Measurements from ENCODE around the gene TREM1.

The TREM1 gene

DNA sequence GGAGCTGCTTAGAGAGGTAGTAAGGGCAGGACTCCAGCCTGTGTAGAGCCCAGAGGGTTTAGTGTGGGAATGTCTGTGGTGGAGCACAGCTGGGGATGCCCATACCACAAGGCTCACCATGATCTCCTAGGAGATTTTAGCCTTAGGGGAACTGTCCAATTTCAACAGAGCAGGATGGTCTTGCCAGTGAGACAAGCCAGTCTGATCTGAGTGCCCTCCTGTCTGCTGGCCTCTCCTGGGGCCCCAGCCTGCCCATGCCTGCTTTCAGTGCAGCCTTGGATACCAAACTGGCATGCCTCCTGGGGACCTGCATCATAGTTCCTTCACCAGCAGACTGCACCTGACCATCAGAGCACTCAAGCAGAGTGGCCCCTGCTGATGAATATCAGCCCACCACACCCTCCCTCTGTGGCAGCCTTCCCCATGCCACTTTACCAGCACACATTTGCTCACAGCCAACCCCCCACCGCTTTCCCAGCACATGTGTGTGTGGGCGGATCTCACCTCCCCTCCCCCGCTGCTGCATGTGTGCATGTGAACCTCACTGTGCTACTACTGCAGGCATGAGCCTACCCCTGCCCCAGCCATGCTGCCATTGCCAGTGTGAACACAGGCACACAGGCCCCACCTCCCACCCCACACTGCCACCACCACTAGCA, 7.9 kb upstream of the TREM1 start:
- no peak for DNase-seq

GRCh38 chr6:41291717-41292116, 5.2 kb upstream of the TREM1 start:
- no peak for DNase-seq

- no peak for DNase-seq
Measured at GRCh38 chr6:41289815-41290214, 3.3 kb upstream of the TREM1 start.

DNA sequence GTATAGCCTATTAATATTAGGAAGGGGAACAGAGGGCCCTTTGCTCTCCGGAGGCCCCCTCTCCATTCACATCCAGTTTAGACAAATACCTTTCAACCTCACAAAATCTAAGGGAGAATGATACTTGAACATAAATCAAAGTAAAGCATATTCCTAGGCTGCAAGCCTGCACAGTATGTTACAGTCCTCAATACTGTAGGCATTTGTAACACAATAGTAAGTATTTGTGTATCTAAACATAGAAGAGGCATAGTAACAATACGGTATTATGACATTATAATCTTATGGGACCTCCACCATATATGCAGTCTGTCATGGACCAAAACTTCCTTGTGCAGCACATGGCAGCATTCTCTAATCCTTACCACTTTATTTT, 2.3 kb upstream of the TREM1 start:
- no peak for DNase-seq

- peak in 1 of 2 experiments; percentile 2 for DNase-seq
Measured at GRCh38 chr6:41288030-41288753, 1.7 kb upstream of the TREM1 start.

DNA sequence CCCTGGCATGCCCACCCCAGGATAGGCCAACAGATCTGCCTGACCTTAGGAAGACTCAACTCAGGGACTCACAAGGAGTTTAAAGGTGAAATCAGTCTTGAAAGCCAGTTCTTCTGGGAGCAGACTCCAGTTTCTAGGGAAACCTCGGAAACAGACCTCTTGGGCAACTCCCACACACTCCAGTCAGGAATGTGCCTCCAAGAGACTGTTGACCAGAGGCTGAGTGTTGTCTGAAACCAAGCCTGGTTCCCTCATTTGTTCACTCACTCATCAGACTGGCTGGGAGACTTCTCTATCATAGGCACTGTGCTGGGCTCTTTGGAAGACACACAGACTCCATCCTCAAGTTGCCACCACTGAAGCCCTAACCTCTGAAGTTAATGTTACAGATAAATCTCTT, 1.8 kb downstream of the TREM1 start:
- no peak for DNase-seq

DNA sequence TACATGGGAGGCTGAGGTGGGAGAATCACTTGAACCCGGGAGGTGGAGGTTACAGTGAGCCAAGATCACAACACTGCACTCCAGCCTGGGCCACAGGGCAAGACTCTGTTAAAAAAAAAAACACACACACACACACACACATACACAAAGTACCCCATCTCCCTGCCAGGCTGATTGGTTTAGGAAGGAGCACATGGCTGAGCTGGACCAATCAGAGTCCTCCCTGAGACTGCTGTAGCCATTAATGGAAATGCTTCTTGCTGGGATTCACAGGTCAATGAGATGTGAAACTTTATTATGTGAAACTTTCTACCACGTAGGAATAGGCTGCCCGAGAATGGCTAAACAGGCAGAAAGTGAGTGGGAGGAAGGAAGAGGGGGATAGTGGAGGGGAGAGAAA, 2.9 kb downstream of the TREM1 start:
- DNase-seq: no peak

DNA sequence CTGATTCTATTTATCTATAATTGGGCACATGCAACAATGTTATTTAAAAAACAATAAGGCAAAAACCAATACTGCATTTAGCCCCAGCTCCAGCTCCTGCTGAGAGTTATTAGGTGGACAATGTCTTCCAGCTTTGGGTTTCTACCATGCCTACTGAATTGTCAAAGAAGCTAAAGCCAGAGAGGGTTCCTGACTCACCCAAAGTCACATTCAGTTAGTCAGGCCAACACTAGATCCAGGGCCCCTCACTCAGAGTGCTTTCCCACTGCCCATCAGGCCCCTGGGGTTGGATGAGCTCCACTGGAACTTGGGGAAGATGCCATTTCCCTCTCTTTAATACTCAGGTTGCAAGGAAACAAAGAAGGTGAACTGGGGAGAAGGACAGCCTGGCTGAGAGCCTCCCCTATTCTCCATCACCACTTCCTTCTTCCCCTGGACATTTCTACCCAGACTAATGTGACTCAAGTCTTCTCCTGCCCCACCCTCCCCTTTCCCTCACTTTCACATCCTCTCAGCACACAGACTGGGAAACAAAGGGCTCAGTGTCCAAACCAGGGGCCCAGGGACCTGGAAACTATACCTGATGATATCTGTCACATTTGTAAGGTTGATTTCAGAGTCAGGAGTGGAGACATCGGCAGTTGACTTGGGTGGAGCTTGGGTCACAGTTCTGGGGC, 6.0 kb downstream of the TREM1 start:
- DNase-seq: no peak

GRCh38 chr6:41278699-41279405, 7.6 kb downstream of the TREM1 start:
- DNase-seq: peak; percentile 5 to 44

- DNase-seq: no peak
Measured at GRCh38 chr6:41277605-41278004, 8.9 kb downstream of the TREM1 start.

- no peak for DNase-seq
Measured at GRCh38 chr6:41275489-41275888, 11.0 kb downstream of the TREM1 start.

DNA sequence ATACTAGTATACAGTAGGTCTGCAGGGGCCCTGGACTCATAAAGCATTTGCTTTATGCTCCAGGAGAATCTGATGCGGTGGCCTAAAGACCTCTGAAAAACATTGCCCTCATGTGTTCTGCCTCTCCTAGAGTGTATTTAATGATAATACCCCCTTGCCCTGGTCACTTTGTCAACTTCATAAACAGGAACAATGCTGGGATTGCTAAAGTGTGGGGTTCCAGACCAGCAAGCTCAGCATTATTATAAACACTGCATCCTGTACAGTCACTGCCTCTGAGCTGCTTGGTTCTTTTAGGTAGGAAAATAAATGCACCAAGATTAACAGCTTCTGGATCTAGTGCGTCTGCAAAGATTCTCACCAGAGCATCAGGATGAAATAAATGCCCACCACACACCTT, 12.2 kb downstream of the TREM1 start:
- DNase-seq: no peak

GRCh38 chr6:41273714-41274113, 12.8 kb downstream of the TREM1 start:
- DNase-seq: no peak

DNA sequence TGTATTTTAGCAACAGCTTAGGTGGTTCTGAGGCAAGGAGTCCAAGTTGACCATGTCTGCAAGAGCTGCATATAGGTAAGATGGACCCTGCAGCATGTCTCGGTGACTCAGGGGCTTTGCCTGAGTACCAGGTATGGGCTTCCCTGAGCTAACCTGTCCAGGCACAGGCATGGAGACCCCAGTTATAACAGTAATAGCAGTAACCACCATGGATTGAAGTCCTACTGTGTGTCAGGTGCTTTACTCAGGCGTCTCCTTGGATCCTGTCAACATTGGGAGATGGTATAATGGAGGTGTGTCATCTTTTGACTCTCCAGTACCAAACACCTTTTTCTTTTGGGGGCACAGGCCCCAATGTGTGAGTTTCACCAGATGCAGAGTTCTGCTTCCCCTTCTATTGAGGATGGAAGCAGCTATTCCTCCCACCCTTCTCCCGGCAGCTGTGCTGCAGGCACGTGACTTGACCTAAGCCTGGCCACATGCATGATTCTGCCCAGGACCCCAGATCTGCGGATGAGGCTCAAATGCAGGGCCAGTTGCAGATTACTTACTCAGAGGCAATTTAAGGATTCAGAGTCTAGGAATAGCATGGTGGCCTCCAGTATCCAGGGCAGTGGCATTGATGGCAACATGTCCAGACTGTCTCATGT, 13.8 kb downstream of the TREM1 start:
- DNase-seq: no peak

- DNase-seq: no peak
Measured at GRCh38 chr6:41271901-41272395, 14.5 kb downstream of the TREM1 start.

- no peak for DNase-seq
Measured at GRCh38 chr6:41269716-41270115, 16.8 kb downstream of the TREM1 start.

DNA sequence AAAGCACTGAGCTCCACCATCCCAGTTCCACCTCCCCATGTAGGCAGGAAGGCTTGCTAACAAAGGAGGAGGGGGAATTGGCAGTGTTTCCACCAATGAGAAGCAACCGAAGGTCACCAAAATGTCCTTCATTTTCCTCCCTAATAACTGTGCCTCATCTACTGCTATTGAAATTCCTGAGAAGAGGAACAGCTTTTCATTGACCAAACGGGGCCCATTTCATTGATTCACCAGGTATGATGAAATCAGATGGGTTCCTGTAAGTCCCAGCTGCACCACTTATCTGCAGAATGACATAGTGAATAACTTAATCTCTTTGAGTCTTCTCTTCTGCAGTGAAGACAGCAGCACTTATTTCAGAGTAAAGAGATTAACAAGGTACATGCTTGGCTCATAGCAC, 17.3 kb downstream of the TREM1 start:
- DNase-seq: no peak

DNA sequence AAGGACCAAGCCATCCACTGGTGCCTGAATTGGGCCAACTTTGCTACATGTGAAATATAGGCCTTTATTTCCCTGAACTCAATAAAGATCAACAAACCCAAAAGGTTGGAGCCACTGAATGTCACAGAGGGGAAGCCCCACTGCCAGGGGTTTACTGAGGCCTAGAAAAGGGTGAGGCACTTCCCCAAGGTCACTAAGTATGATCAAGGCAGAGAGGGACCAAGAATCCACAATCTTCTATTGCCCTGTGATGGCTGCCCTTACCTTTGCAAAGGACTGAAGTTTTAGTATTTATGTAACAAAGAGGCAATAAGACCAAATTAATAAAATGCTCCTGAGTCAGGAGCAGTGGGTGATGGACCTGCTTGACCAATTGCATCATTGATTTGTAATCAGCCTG, 18.0 kb downstream of the TREM1 start:
- DNase-seq: no peak

DNA sequence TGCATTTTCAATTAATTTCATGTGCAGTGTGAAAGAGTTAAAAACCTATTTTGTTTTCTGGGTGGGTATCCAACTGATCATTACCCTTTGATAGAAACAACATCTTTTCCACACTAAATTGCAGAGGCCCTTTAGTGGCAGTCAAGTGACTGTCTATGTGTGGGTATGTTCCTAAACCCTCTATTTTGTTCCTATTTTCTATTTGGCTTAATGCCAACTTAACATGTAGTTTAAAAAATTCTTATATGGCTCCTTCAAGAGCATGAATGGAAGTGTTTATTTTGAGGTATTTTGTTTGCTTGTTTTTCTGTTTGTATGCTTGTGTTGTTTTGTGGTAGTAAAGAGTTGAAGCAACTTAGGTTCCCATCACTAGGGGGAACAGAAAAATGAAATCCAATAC, 19.9 kb downstream of the TREM1 start:
- no peak for DNase-seq

DNA sequence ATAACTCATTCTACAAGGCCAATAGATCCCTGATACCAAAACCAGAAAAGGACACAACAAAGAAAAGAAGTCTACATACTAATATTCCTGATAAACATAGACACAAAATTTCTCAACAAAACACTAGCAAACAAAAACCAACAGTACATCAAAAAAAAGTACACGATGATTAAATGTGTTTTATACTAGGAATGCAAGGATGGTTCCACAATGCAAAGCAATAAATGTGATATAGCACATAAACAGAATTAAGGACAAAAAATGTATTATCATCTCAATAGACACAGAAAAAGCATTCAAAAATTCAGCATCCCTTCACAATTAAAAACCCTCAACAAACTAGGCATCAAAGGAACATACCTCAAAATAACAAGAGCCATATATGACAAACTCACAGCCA, 23.2 kb downstream of the TREM1 start:
- DNase-seq: no peak

DNA sequence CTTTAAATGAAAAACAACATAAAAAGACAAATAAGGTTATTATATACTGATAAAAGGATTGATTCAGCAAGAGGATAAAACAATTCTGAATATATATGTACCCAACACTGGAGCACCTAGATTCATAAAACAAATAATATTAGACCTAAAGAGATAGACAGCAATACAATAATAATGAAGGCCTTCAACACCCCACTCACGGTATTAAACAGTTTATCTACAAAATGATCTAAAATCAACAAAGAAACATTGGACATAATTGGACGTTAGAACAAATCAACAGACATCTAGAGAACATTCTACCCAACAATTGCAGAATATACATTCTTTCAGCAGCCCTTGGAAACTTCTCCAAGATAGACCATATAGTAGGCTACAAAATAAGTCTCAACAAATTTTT, 24.1 kb downstream of the TREM1 start:
- no peak for DNase-seq

DNA sequence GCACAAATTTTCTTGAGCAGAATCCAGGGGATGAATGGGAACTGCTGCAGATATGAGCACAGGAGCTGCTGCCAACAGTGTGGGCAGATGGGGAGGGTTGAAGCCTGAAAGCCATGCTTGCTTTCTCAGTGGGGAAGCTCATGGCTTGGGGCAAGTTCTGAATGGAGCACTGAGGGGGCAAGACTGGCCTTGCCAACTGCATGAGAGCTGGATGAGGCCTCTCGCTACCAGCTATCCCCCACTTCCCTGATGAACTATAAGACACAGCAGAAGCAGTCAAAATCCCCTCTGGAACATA, 28.3 kb downstream of the TREM1 start:
- no peak for DNase-seq
